HepG2 (cell line): Measurements from ENCODE around the gene ZNF500. TPM values are rescaled to one million over a fixed set of nuclear protein-coding genes. Genes with fewer than 3 reads are reported as not detected.

Source experiments
- ASH2L ChIP-seq: fragments of 300-600, 200-600 bp; sonication (generic); IDR thresholded peaks from 2 replicates; pipeline ENCODE4 v1.7.0; 2017; ENCODE audit warnings: low read depth, mild to moderate bottlenecking, moderate library complexity, mixed read lengths, low read length; ENCODE audit not compliant: insufficient read length
- ATF3 ChIP-seq: sonication (generic); formaldehyde crosslinking; IDR thresholded peaks from 2 replicates; pipeline ENCODE4 v1.4.0; 2020; ENCODE audit warnings: missing genetic modification reagents
- CHD4 ChIP-seq: fragments of 200-600 bp; sonication (generic); IDR thresholded peaks from 2 replicates; pipeline ENCODE4 v1.7.0; 2017; ENCODE audit warnings: mild to moderate bottlenecking, low read length, borderline replicate concordance
- DMTF1 ChIP-seq: sonication (generic); formaldehyde crosslinking; IDR thresholded peaks from 2 replicates; pipeline ENCODE4 v1.4.0; 2020; ENCODE audit warnings: mild to moderate bottlenecking, missing genetic modification reagents
- EHMT2 ChIP-seq: fragments of 200-600 bp; sonication (generic); IDR thresholded peaks from 2 replicates; pipeline ENCODE4 v1.7.0; 2017; ENCODE audit warnings: antibody characterized with exemption, low read depth, low read length, borderline replicate concordance
- FOXO4 ChIP-seq: sonication (generic); formaldehyde crosslinking; conservative IDR thresholded peaks from 2 replicates; pipeline ENCODE4 v1.8.1; 2023; ENCODE audit warnings: missing genetic modification reagents
- GATAD1 ChIP-seq: IDR thresholded peaks from 2 replicates; pipeline ENCODE4 v1.6.1; 2016; ENCODE audit warnings: missing genetic modification reagents, missing compliant biosample characterization
- HOXA5 ChIP-seq: sonication (generic); formaldehyde crosslinking; IDR thresholded peaks from 2 replicates; pipeline ENCODE4 v1.4.0; 2020; ENCODE audit warnings: missing genetic modification reagents
- KAT8 ChIP-seq: IDR thresholded peaks from 2 replicates; pipeline ENCODE4 v1.6.1; 2016; ENCODE audit warnings: missing genetic modification reagents, missing compliant biosample characterization
- MZF1 ChIP-seq: sonication (generic); formaldehyde crosslinking; IDR thresholded peaks from 2 replicates; pipeline ENCODE4 v1.8.1; 2023; ENCODE audit warnings: mild to moderate bottlenecking, missing genetic modification reagents, borderline replicate concordance
- PAX8 ChIP-seq: sonication (generic); formaldehyde crosslinking; IDR thresholded peaks from 2 replicates; pipeline ENCODE4 v1.8.0; 2022; ENCODE audit warnings: mild to moderate bottlenecking, missing genetic modification reagents, borderline replicate concordance
- PHF20 ChIP-seq: sonication (generic); formaldehyde crosslinking; IDR thresholded peaks from 2 replicates; pipeline ENCODE4 v1.5.0; 2020; ENCODE audit warnings: mild to moderate bottlenecking, missing genetic modification reagents
- RXRA ChIP-seq: sonication (generic); formaldehyde crosslinking; IDR thresholded peaks from 2 replicates; pipeline ENCODE4 v1.5.1; 2020; ENCODE audit warnings: missing genetic modification reagents
- SAP130 ChIP-seq: IDR thresholded peaks from 2 replicates; pipeline ENCODE4 v1.6.1; 2016; ENCODE audit warnings: low read depth
- SPEN ChIP-seq: sonication (generic); formaldehyde crosslinking; IDR thresholded peaks from 2 replicates; pipeline ENCODE4 v1.5.1; 2020; ENCODE audit warnings: low read depth, mild to moderate bottlenecking, missing genetic modification reagents
- TMF1 ChIP-seq: sonication (generic); formaldehyde crosslinking; IDR thresholded peaks from 2 replicates; pipeline ENCODE4 v1.8.1; 2022; ENCODE audit warnings: low read depth, missing genetic modification reagents
- ZNF124 ChIP-seq: sonication (generic); formaldehyde crosslinking; IDR thresholded peaks from 2 replicates; pipeline ENCODE4 v1.4.0; 2020; ENCODE audit warnings: missing genetic modification reagents
- ZNF143 ChIP-seq: sonication (generic); formaldehyde crosslinking; IDR thresholded peaks from 2 replicates; pipeline ENCODE4 v1.4.0; 2020; ENCODE audit warnings: missing genetic modification reagents
- ZNF337 ChIP-seq: sonication (generic); formaldehyde crosslinking; IDR thresholded peaks from 2 replicates; pipeline ENCODE4 v1.5.1; 2020; ENCODE audit warnings: missing genetic modification reagents, low read depth, mild to moderate bottlenecking, borderline replicate concordance
- ZNF441 ChIP-seq: sonication (generic); formaldehyde crosslinking; IDR thresholded peaks from 2 replicates; pipeline ENCODE4 v1.7.0; 2021; ENCODE audit warnings: missing genetic modification reagents, borderline replicate concordance
- ZNF468 ChIP-seq: sonication (generic); formaldehyde crosslinking; IDR thresholded peaks from 2 replicates; pipeline ENCODE4 v1.8.0; 2022; ENCODE audit warnings: mild to moderate bottlenecking, moderate library complexity, missing genetic modification reagents
- ZNF503 ChIP-seq: sonication (generic); formaldehyde crosslinking; IDR thresholded peaks from 2 replicates; pipeline ENCODE4 v1.4.0; 2020; ENCODE audit warnings: missing genetic modification reagents
- ZNF543 ChIP-seq: sonication (generic); formaldehyde crosslinking; IDR thresholded peaks from 2 replicates; pipeline ENCODE4 v1.4.0; 2020; ENCODE audit warnings: mild to moderate bottlenecking, missing genetic modification reagents
- ZNF547 ChIP-seq: sonication (generic); formaldehyde crosslinking; IDR thresholded peaks from 2 replicates; pipeline ENCODE4 v1.5.1; 2020; ENCODE audit warnings: mild to moderate bottlenecking, missing genetic modification reagents
- ZNF773 ChIP-seq: sonication (generic); formaldehyde crosslinking; IDR thresholded peaks from 2 replicates; pipeline ENCODE4 v1.4.0; 2020; ENCODE audit warnings: missing genetic modification reagents, borderline replicate concordance
- ZNF781 ChIP-seq: sonication (generic); formaldehyde crosslinking; IDR thresholded peaks from 2 replicates; pipeline ENCODE4 v1.5.1; 2020; ENCODE audit warnings: borderline replicate concordance, mild to moderate bottlenecking, missing genetic modification reagents; ENCODE audit errors: not compliant biosample characterization
- polyA plus RNA-seq, 8 experiments: library from polyadenylated mRNA; depleted of rRNA in 3 of 8; stranded (reverse) in 7 of 8; unstranded in 1 of 8; fragments of >200 nt; fragmentation: Illumina TruSeq in 4 of 8; extraction: Trizol in 4 of 8; gene quantifications; 2 replicates each; pipeline versions ENCODE4 v1.2.1 to v1.2.3, GENCODE V29; 2011 to 2016; ENCODE audit warnings: low read depth in 4 of 8, missing spikeins in 1 of 8, mixed read lengths in 1 of 8; ENCODE audit not compliant: insufficient read depth in 1 of 8
- total RNA-seq, 5 experiments: library from RNA; depleted of rRNA; stranded (reverse); fragments of >200 nt; fragmentation: Illumina TruSeq; extraction: Trizol; gene quantifications; 2 replicates each; pipeline ENCODE4 v1.2.3, GENCODE V29; 2016; ENCODE audit warnings: low read depth in 1 of 5

ZNF500 gene
- total and polyA plus RNA-seq, 2 of the 13 experiments (the other 11 are each of a cell fraction or from before 2014, with no cell fraction given) = 6.1 to 12.2 TPM

- TF ChIP-seq KAT8 (0 out of 2 replicates have a peak, but pooled peaks have one; percentile 49), ATF3 (CRISPR knock-in tag) (no peak), RXRA (CRISPR knock-in tag) (0 out of 2 replicates have a peak, but pooled peaks have one; percentile 34), ZNF337 (CRISPR knock-in tag) (no peak), SAP130 (peak; percentile 55), FOXO4 (CRISPR knock-in tag) (no peak), TMF1 (no peak), ZNF773 (no peak), CHD4 (no peak), GATAD1 (CRISPR knock-in tag) (no peak), EHMT2 (no peak), PAX8 (no peak), HOXA5 (no peak), ZNF441 (CRISPR knock-in tag) (no peak), ZNF468 (no peak), ZNF547 (CRISPR knock-in tag) (no peak), ZNF543 (CRISPR knock-in tag) (no peak), PHF20 (0 out of 2 replicates have a peak, but pooled peaks have one; percentile 13), MZF1 (CRISPR knock-in tag) (no peak), SPEN (CRISPR knock-in tag) (0 out of 2 replicates have a peak, but pooled peaks have one; percentile 2), ZNF124 (no peak), ZNF781 (CRISPR knock-in tag) (no peak), DMTF1 (no peak), ZNF503 (CRISPR knock-in tag) (no peak), ZNF143 (no peak), ASH2L (peak; percentile 65)
These were observed 35.8 kb upstream of the ZNF500 start (continued) for GRCh38 chr16:4802659-4803287.
